GM18909 (cell line): ENCODE results near the gene INPPL1.
"Not testable (repeated sequence)": the region's sequence is repeated elsewhere in the genome, so short reads cannot be mapped to it uniquely, and the experiment has no call there.

ENCODE experiments used
- ATAC-seq: cut with Tn5 transposase; IDR thresholded peaks from one replicate; pipeline ENCODE4 v1.9.1; 2021; ENCODE audit warnings: mild to moderate bottlenecking; ENCODE audit not compliant: unreplicated experiment, poor library complexity

Gene INPPL1, protein sequence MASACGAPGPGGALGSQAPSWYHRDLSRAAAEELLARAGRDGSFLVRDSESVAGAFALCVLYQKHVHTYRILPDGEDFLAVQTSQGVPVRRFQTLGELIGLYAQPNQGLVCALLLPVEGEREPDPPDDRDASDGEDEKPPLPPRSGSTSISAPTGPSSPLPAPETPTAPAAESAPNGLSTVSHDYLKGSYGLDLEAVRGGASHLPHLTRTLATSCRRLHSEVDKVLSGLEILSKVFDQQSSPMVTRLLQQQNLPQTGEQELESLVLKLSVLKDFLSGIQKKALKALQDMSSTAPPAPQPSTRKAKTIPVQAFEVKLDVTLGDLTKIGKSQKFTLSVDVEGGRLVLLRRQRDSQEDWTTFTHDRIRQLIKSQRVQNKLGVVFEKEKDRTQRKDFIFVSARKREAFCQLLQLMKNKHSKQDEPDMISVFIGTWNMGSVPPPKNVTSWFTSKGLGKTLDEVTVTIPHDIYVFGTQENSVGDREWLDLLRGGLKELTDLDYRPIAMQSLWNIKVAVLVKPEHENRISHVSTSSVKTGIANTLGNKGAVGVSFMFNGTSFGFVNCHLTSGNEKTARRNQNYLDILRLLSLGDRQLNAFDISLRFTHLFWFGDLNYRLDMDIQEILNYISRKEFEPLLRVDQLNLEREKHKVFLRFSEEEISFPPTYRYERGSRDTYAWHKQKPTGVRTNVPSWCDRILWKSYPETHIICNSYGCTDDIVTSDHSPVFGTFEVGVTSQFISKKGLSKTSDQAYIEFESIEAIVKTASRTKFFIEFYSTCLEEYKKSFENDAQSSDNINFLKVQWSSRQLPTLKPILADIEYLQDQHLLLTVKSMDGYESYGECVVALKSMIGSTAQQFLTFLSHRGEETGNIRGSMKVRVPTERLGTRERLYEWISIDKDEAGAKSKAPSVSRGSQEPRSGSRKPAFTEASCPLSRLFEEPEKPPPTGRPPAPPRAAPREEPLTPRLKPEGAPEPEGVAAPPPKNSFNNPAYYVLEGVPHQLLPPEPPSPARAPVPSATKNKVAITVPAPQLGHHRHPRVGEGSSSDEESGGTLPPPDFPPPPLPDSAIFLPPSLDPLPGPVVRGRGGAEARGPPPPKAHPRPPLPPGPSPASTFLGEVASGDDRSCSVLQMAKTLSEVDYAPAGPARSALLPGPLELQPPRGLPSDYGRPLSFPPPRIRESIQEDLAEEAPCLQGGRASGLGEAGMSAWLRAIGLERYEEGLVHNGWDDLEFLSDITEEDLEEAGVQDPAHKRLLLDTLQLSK

DNA sequence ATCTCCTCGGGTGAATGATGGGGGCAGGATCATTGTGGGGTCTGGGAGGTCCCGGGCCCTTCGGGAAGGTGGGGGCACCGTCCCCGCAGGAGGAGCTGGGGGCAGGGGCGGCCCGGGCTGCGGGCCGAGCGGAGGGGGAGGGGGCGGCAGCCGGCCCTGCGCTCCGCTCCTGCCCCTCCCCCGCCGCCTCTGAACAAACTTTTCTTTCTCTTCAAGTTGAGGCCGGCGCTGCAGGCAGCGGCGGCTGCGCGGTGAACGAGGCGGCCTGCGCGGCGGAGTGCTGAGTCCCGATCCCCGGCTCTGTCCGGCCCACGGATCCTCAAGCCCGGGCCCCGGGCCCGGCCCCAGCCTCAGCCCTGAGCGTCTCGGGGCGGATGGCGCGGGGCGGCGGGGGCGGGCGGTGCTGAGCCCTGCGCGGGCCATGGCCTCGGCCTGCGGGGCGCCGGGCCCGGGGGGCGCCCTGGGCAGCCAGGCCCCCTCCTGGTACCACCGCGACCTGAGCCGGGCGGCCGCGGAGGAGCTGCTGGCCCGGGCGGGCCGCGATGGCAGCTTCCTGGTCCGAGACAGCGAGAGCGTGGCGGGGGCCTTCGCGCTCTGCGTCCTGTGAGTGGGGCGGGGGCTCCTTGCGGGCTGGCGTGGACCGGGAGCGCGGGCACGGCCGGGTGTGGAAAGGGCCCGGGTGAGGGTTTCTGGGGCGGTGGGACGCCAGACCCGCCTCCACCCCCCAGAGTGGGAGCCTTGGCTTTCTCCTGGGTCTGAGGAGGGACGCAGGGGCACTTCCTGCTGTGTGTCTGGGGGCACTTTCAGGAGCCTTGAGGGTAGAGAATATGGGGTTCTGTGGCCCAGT lies at the start of gene INPPL1:
Gene INPPL1, plus strand, starts transcription at position 204 of the 847 bp plus-strand sequence. Its CDS starts 218 bp downstream, at position 422.
- no peak for ATAC-seq

DNA sequence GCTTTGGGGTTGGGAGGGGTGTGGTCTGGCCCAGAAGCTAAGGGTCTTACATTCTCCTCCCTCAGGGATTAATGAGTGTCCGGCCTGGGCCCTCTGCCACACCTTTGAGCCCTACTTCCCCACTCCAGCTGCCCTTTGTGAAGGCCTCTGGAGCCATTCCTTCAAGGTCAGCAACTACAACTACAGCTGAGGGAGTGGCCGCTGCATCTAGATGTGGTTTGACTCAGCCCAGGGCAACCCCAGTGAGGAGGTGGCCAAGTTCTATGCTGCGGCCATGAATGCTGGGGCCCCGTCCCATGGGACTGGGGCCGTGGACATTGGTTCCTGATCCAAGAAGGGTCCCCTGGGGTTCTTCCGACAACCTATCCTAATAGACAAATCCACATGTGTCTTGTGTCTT lies 46.9 kb upstream of the INPPL1 start:
- ATAC-seq, result no peak

DNA sequence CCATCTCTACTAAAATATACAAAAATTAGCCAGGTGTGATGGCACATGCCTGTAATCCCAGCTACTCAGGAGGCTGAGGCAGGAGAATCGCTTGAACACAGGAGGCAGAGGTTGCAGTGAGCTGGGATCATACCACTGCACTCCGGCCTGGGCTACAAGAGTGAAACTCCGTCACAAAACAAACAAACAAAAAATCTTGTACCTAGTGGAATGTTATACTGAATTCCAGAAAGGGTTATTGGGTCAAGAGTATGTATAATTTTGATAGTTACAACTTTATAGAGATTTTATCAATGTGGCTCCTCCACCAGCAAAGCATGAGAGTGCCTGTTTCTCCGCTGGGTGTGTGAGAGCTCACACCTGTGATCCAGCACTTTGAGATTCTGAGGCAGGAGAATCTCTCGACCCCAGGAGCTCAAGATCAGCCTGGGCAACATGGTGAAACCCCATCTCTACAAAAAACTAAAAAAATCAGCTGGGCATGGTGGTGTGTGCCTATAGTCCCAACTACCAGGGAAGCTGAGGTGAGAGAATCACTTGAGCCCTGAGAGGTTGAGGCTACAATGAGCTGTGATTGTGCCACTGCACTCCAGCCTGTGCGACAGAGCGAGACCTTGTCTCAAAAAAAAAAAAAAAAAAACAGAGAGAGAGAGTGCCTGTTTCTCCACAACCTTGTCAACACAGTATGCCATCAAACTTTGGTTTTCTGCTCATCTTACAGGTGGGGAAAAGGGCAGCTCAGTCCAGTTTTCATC lies 45.3 kb upstream of the INPPL1 start:
- ATAC-seq, result no peak

DNA sequence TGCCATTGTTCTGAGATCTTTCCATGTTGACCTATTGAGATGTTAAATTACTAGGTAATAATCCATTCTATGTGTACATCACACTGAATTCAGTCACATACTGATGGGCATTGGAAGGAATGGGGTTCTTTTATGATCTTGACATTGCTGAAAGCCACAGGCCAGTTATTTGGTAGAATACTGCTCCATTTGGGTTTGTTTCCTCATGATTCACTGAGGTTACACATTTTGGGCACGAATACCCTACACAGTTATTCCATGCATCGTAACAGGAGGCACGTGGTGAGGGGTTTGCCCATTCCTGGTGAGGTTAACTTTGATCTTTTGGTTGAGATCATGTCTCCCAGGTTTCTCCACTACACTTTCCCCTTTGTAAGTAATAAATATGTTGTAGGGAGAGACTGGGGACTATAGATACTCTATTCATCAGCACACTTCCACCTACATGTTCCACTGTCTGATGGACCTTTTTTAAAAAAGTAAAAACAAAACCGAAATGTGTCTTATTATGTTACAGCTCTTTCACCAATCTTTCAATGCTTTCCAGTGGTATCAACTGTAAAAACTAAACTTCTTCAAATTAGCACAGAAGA lies 44.7 kb upstream of the INPPL1 start:
- ATAC-seq, result no peak

DNA sequence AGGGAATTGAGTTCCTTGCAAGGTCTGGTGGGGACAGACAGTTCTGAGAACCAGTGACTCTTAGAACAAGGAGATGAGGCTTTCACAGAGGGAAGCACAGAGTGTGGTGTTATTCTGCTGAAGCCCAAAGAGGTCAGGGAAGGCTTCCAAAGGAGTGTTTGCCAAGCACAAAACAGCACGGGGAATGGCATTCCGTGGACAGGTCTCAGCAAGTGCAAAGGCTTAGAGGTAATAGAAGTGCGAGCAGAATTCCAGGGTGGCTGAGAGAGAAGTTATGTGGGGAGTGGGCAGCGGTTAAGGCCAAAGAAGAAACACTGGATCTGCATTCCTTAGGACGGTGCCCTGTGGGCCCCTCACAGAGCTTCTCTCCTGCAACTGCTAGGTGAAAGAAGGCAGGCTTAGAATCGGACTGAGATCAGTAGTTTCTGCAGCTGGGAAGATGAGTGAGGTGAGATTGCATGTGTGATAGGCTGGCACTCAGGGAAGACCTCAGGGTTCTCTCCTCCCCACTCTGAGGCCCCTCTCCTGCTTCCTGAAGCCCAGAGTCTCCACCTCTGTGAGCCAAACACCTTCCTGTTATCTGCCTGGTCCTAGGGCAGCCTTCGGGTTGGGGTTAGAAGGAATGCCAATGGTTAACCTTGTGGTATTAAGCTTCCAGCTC lies 43.5 kb upstream of the INPPL1 start:
- ATAC-seq, result not testable (repeated sequence)

DNA sequence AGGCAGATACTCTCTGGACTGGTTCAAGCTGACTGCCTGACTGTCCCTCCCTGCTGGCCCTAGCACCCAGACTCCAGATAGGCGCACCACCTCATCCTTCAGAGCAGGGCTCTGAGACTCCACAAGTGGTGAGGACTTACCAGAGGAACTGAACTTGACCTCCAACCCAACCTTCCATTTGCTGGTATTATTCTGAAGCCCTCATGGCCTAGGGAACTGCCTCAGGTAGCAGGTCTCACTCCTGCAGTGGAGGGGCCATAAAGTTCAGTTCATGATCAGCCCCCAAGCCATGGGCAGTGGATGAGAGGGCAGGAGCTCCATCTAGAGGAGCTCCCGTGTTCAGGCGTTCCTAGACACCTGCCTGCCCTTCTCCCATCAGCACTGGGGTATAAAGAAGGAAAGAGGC lies 43.0 kb upstream of the INPPL1 start:
- not testable (repeated sequence) for ATAC-seq

DNA sequence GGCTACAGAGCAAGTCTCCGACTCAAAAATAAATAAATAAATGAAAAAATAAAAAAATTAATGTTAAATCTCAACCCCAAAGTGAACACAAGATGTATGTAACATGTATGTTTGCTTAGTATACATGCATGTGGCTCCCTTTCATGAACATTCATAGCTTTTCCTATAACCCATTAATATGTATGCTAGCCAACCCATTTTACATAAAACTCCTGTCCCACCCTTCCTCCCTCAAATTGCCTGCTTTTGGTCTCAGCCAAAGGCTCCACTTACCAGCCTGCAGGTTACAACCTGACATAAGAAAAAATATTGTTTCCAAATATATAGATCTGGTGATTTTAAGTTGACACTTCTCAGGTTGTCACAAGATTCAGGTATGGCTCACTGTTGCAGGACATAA lies 36.3 kb upstream of the INPPL1 start:
- ATAC-seq, result no peak

DNA sequence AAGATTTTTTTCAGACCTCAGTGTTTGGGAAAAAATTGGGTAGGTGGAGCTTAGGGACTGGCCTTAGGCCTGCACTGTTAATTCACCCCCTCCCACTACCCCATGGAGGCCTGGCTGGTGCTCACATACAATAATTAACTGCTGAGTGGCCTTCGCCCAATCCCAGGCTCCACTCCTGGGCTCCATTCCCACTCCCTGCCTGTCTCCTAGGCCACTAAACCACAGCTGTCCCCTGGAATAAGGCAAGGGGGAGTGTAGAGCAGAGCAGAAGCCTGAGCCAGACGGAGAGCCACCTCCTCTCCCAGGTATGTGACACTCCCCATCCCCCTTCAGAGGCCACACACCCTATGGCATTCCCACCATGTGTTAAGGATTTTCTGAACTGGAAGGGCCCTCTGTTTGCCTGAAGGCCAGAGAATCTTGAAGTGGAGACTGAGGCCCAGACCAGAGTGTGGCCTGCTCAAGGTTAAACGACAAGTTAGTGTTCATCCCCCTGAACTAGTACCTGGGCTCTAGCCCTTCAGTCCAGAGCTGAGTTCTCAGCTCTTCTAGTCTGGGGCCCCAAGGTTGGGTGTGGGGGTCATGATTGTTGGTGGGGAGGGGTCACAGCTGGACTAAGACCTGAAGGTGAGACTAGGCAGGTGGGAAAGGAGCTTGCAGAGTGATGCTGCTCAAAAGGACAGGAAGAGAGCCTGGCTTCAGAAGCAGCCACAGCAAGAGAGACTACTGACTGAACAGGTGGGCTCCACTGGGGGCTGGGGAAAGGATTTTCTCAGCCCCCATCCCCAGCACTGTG lies 34.9 kb upstream of the INPPL1 start:
- ATAC-seq, result no peak

DNA sequence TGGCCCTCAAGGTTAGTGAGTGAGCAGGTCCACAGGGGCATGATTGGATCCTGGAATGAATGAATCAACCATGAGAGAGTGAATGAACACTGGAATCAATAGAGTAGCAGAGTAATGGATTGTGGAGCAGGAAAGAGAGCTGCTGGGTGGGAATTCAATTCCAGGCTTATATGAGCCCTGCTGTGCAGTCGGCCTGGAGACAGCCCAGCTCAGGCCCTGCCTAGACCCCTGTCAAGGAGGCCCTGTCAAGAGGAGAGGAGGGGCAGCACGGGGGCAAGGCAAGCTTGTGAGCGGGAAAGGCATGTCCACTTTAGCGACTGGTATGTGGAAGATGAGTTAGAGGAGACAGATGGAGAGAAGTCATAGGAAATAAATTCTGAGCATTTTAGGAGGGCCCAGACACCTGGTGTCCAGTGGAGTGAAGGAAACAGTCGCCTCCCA lies 33.9 kb upstream of the INPPL1 start:
- no peak for ATAC-seq

DNA sequence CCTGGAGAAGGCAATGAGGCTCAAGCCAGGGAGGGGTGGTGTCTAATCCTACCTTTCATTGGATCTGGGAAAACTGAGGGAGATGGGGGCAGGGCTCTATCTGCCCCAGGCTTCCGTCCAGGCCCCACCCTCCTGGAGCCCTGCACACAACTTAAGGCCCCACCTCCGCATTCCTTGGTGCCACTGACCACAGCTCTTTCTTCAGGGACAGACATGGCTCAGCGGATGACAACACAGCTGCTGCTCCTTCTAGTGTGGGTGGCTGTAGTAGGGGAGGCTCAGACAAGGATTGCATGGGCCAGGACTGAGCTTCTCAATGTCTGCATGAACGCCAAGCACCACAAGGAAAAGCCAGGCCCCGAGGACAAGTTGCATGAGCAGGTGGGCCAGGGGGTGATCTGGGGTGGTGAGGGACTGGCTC lies 32.6 kb upstream of the INPPL1 start, which contains the start of gene FOLR1:
Gene FOLR1, plus strand, starts transcription at position 180 of the 421 bp plus-strand sequence. Its CDS starts 34 bp downstream, at position 214.
- no peak for ATAC-seq

DNA sequence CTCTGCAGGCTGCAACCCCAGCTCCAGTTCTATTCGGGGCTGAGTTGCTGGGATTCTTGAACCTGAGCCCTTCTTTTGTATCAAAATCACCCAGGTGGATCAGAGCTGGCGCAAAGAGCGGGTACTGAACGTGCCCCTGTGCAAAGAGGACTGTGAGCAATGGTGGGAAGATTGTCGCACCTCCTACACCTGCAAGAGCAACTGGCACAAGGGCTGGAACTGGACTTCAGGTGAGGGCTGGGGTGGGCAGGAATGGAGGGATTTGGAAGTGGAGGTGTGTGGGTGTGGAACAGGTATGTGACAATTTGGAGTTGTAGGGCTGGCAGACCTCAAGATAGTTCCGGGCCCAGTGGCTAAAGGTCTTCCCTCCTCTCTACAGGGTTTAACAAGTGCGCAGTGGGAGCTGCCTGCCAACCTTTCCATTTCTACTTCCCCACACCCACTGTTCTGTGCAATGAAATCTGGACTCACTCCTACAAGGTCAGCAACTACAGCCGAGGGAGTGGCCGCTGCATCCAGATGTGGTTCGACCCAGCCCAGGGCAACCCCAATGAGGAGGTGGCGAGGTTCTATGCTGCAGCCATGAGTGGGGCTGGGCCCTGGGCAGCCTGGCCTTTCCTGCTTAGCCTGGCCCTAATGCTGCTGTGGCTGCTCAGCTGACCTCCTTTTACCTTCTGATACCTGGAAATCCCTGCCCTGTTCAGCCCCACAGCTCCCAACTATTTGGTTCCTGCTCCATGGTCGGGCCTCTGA lies 28.9 kb upstream of the INPPL1 start:
- no peak for ATAC-seq

DNA sequence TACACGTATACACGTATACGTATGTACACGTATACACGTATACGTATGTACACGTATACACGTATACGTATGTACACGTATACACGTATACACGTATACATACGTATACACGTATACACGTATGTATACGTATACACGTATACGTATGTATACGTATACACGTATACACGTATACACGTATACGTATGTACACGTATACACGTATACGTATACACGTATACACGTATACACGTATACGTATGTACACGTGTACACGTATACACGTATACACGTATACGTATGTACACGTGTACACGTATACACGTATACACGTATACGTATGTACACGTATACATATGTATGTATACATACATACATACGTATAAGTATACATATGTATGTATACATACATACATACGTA lies 23.1 kb upstream of the INPPL1 start:
- ATAC-seq, result not testable (repeated sequence)

DNA sequence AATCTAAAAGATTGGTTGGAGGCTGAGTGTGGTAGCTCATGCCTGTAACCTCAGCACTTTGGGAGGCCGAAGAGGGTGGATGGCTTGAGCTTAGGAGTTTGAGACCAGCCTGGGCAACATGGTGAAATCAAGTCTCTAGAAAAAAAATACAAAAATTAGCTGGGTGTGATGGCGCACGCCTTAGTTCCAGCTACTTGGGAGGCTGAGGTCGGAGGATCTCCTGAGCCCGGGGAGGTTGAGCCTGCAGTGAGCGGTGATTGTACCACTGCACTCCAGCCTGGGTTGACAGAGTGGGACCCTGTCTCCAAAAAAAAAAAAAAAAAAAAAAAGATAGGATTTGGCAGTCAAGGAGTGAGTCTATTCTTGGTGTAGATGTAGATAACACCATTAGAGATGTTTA lies 22.0 kb upstream of the INPPL1 start:
- no peak for ATAC-seq

DNA sequence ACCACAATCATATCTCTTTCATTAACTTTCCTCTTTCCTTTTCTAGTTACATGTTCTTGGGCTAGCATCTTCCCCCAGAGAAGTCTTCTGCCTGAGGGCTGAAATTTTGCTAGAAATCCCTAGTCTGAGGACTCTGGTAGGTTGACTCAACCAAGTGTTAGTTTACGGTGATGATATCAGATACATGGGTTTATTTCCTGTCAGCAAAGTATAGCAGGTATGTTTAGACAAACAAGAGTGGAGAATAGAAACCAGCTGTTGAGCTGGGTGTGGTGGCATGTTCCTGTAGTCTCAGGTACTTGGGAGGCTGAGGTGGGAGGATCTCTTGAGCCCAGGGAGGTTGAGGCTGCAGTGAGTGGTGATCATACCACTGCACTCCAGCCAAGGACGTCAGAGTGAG lies 21.4 kb upstream of the INPPL1 start:
- no peak for ATAC-seq

DNA sequence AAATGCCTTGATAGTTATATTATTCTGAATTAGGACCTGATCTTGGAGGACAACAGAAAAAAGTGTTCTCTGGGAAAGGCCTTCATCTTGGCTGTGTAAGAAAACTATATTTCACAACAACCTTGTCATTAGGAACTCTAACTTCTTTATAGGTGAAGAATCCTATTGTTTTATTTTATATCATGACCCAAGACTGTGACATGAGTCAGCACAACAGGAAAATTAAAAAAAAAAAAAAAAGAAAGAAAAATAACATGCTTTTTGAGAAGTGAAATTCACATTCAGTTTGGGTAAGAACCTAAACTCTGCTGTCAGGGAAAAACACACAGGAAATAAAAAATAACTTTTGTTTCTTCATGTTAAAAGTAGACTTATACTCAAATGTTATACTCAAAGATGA lies 19.7 kb upstream of the INPPL1 start:
- ATAC-seq, result no peak

DNA sequence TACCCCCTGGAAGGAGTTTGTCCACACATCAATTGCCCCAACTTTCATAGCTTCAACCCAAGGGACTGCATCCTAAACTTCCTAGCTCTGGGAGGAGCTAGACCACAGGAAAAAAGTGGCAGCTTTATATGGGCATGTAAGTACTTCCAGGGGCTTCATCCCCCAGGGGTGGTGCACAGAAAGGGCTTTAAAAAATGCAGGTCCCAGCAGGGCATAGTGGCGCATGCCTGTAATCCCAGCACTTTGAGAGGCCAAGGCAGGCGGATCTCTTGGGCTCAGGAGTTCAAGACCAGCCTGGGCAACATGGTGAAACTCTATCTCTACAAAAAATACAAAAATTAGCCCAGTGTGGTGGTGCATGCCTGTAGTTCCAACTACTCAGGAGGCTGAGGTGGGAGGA lies 17.8 kb upstream of the INPPL1 start:
- not testable (repeated sequence) for ATAC-seq
